ENCODE measurements around the gene FCRLA. TPM values are rescaled to one million over a fixed set of nuclear protein-coding genes. Genes with fewer than 3 reads are reported as not detected.
"Not testable (repeated sequence)": the region's sequence is repeated elsewhere in the genome, so short reads cannot be mapped to it uniquely, and the experiment has no call there.

The FCRLA gene
- total RNA-seq, 4 donors from 2014 or later: not detected

DNA sequence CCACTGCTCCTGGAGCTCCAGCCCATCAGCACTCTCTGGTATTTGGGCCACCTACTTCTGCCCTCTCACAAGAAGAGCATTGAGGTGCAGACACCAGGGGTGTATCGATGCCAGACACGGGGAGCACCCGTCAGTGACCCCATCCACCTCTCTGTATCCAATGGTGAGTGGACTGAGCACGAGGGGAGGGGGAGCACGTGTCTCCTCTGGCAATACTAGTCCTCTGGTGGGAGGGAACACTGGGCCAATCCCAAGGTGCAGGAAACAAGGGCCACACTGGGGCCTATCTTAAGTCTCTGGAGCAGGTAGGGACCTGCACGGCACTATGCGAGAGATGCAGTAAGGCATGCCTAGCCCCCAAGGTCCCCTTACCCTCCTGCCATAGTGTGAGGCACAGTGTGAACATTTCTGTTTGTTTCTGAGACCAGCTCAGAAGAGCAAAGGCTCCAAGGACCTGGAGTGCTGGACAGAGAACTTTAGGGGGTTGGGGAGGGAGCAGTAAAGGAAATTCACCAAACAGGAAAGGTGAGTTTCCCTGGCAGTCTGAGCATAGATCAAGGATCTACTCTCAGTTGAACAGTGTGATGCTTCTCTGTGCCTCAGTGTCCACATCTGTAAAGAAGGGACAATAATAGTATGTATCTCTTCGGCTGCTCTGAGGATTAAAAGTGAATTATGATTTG lies 16.6 kb downstream of the FCRLA start:
- intact Hi-C loops (cut with DNase I): no loop called here
- no peak overlapping the region for H3K4me3 ChIP-seq (replicated peaks in 1 of 3)
- no peak overlapping the region for H3K27ac ChIP-seq
- H3K9me3 ChIP-seq: no peaks in the 10 kb centered on the region
- WGBS, 2 donors: 67 to 82% methylated on average over 6 to 7 of the region's 8 CpGs
- H3K36me3 ChIP-seq: no peaks in the 10 kb centered on the region
- H3K27me3 ChIP-seq: no peaks in the 10 kb centered on the region
- peaks cover 3 to 5% of the 10 kb centered on the region in 2 donors for H3K4me1 ChIP-seq
- DNase-seq: no peak
- TF ChIP-seq POLR2A (IDR thresholded peaks at IDR 0.05): no peak
- TF ChIP-seq, protein P1, sequence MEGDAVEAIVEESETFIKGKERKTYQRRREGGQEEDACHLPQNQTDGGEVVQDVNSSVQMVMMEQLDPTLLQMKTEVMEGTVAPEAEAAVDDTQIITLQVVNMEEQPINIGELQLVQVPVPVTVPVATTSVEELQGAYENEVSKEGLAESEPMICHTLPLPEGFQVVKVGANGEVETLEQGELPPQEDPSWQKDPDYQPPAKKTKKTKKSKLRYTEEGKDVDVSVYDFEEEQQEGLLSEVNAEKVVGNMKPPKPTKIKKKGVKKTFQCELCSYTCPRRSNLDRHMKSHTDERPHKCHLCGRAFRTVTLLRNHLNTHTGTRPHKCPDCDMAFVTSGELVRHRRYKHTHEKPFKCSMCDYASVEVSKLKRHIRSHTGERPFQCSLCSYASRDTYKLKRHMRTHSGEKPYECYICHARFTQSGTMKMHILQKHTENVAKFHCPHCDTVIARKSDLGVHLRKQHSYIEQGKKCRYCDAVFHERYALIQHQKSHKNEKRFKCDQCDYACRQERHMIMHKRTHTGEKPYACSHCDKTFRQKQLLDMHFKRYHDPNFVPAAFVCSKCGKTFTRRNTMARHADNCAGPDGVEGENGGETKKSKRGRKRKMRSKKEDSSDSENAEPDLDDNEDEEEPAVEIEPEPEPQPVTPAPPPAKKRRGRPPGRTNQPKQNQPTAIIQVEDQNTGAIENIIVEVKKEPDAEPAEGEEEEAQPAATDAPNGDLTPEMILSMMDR (IDR thresholded peaks at IDR 0.05): no peak

DNA sequence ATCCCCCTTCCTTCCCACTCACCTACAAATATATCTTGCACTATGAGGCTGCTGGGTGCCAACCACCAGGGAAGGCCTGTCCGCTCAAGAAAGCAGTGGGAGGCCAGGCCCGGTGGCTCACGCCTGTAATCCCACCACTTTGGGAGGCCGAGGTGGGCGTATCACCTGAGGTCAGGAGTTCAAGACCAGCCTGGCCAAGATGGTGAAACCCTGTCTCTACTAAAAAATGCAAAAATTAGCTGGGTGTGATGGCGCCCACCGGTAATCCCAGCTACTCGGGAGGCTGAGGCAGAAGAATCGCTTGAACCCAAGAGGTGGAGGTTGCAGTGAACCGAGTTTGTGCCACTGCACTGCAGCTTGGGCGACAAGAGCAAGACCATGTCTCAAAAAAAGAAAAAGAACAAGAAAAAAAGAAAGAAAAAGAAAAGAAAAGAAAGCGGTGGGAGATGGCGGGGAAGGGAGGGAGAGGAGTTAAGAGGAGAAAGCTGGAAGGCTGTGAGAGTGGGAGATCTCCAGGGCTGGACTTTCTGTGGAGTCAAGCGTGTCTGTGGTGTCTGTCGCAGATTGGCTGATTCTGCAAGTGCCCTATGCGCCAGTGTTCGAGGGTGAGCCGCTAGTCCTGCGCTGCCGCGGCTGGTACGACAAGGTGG lies 18.4 kb downstream of the FCRLA start:
- H3K9me3 ChIP-seq: not testable (repeated sequence)
- WGBS, 2 donors: 43% methylated on average over 21 to 22 of the region's 22 CpGs

DNA sequence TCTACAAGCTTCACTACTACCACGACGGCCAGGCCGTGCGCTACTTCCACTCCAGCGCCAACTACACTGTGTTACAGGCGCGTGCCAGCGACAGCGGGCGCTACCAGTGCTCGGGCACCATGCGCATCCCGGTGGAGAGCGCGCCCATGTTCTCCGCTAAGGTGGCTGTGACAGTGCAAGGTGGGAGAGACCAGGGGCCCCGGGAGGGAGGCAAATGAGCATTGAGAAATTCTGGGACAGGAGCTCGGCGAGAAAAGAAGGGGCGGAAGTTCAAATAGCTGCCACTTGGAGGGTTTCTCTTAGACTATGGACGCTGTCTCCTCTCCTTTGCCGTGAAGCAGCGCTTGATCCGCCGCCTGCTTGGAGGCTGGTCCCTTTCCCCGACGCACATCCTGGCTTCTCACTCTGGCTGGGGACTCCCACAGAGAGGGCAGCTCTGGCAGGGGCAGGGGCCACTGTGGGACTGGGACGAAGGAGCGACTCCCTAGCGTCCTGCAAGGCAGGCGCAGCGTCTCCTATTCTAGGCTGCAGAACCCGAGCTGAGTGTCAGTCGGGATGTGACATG lies 19.0 kb downstream of the FCRLA start:
- TF ChIP-seq, protein P1 (IDR thresholded peaks at IDR 0.05): peak in 3 of 6 experiments; percentile 11 to 25 (median 20)
- TF ChIP-seq POLR2A (IDR thresholded peaks at IDR 0.05): no peak
- H3K27me3 ChIP-seq: no peaks in the 10 kb centered on the region
- peak overlapping the region; percentile 5 to 73 (median 69) for H3K4me3 ChIP-seq (replicated peaks in 1 of 3)
- H3K9me3 ChIP-seq: no peaks in the 10 kb centered on the region
- peaks cover 3 to 5% of the 10 kb centered on the region in 2 donors for H3K4me1 ChIP-seq
- H3K36me3 ChIP-seq: no peaks in the 10 kb centered on the region
- intact Hi-C loops (cut with DNase I): no loop called here
- WGBS, 2 donors: 0 to 1% methylated on average over 27 to 32 of the region's 34 CpGs
- peak overlapping the region in 2 of 3 donors; percentile 72 to 87 for H3K27ac ChIP-seq
- peak; percentile 43 to 51 for DNase-seq

More for the DNA sequence above, 18.4 kb downstream of the FCRLA start:
- intact Hi-C loops (cut with DNase I); H3K36me3 ChIP-seq; H3K27me3 ChIP-seq; DNase-seq; H3K4me1 ChIP-seq; H3K27ac ChIP-seq: not testable (repeated sequence)
- peak overlapping the region; percentile 5 to 73 (median 69) for H3K4me3 ChIP-seq (replicated peaks in 1 of 3)

DNA sequence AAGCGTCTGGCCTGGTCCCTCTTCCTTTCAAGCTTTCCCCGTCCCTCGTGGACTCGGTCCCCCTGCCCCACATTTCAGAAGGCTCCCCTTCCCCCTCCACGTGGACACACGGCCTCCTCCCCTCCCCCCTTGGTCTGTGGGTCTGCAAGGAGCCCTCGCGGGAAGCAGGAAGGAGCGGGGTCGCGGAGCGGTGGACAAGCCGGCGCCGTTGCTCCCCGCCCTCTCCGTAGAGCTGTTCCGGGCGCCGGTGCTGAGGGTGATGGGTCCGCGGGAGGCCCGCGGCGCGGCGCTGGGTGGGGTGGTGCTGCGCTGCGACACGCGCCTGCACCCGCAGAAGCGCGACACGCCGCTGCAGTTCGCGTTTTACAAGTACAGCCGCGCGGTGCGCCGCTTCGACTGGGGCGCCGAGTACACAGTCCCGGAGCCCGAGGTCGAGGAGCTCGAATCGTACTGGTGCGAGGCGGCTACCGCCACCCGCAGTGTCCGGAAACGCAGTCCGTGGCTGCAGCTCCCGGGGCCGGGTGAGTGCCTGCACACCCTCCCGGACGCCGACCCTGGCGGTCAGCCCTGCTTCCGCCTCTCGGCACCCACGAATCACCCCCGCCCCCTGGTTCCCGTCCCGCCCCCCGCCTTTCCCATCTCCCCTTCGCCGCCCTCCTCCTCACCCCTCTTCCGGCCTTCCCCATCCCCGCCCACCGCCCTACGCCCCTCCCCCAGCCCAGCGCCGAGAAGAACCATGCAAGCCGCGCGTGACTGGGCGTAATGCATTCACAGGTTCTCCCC lies 19.6 kb downstream of the FCRLA start:
- intact Hi-C loops (cut with DNase I): no loop called here
- 0 to 3% methylated on average over 3 to 10 of the region's 83 CpGs for WGBS, 2 donors
- TF ChIP-seq, protein P1 (IDR thresholded peaks at IDR 0.05): peak in 1 of 6 experiments; percentile 8
- peak in 1 of 2 donors; percentile 68 for TF ChIP-seq POLR2A (IDR thresholded peaks at IDR 0.05)

DNA sequence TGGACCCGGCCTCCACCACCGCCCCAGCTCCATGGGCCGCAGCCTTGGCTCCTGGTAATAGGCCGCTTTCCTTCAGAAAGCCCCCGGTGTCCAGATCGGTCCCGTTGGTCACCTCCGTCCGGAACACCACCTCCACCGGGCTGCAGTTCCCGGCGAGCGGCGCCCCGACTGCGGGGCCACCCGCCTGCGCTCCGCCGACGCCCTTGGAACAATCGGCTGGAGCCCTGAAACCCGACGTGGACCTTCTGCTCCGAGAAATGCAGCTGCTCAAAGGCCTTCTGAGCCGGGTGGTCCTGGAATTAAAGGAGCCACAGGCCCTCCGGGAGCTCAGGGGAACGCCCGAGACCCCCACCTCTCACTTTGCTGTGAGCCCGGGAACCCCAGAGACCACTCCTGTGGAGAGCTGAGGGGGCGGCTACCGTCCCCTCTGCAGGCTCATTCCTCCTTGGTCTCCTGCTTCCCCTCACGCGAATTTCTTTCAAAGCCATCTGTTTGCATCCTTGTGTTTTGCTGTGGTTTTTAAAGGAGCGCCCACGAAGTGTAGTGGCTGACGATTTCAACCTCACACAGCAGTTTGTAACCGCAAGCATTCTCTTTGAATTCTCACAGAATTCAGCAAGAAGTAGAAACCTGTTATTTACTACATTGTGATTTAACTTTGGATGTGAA lies 20.4 kb downstream of the FCRLA start:
- intact Hi-C loops (cut with DNase I): no loop called here
- no peaks in the 10 kb centered on the region for H3K9me3 ChIP-seq
- peak overlapping the region; percentile 46 to 87 (median 72) for H3K27ac ChIP-seq
- no peaks in the 10 kb centered on the region for H3K27me3 ChIP-seq
- H3K4me1 ChIP-seq: peaks cover 3 to 5% of the 10 kb centered on the region in 2 donors
- H3K36me3 ChIP-seq: no peaks in the 10 kb centered on the region
- WGBS, 2 donors: 6 to 9% methylated on average over 12 to 25 of the region's 38 CpGs
- TF ChIP-seq, protein P1 (IDR thresholded peaks at IDR 0.05): no peak
- no peak for TF ChIP-seq POLR2A (IDR thresholded peaks at IDR 0.05)
- H3K4me3 ChIP-seq (replicated peaks in 1 of 3): peak overlapping the region in 2 of 3 donors; percentile 19 to 69
- no peak for DNase-seq

More for the DNA sequence above, 19.6 kb downstream of the FCRLA start:
- H3K9me3 ChIP-seq: no peaks in the 10 kb centered on the region
- peak overlapping the region; percentile 19 to 73 (median 69) for H3K4me3 ChIP-seq (replicated peaks in 1 of 3)
- peak overlapping the region; percentile 46 to 87 (median 72) for H3K27ac ChIP-seq
- DNase-seq: peak; percentile 81 to 86
- H3K27me3 ChIP-seq: no peaks in the 10 kb centered on the region
- no peaks in the 10 kb centered on the region for H3K36me3 ChIP-seq
- H3K4me1 ChIP-seq: peaks cover 3 to 5% of the 10 kb centered on the region in 2 donors

All from thyroid gland (tissue), 4 donors.